22Rv1 (cell line): ENCODE data around the gene RALY.
A peak's percentile ranks its signal among the peaks of the same experiment; 100 is the strongest.

ENCODE experiments used
- H3K27ac ChIP-seq: fragments of 450-650 bp; 2 replicates; pipeline ENCODE4 v1.5.1; 2017
- ZFX ChIP-seq: fragments of 450-650 bp; IDR thresholded peaks from 2 replicates; pipeline ENCODE4 v1.6.1; 2017; ENCODE audit warnings: antibody characterized with exemption, borderline replicate concordance
- TF ChIP-seq, protein P1 (sequence below): fragments of 450-650 bp; IDR thresholded peaks from 2 replicates; pipeline ENCODE4 v1.5.1; 2017; ENCODE audit warnings: mild to moderate bottlenecking

Gene RALY

DNA sequence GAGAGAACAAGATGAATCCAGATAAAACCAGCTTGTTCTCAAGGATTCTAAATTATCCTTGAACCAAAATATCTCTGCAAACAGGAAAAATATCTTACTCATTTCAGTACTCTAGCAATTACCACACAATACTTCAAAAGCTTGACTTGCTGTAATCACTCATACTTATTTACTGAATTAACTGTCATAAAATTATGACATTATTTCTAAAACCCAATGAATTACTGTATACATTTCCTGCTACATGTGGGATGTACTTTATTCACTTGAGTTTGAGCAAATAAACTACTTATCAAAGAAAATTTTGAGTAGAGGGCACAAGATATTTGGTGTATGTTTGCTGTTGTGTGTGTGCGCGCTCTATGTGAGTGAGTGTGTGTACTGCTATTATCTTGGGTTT lies 108.6 kb downstream of the RALY start:
- no peak for TF ChIP-seq ZFX
- TF ChIP-seq, protein P1, sequence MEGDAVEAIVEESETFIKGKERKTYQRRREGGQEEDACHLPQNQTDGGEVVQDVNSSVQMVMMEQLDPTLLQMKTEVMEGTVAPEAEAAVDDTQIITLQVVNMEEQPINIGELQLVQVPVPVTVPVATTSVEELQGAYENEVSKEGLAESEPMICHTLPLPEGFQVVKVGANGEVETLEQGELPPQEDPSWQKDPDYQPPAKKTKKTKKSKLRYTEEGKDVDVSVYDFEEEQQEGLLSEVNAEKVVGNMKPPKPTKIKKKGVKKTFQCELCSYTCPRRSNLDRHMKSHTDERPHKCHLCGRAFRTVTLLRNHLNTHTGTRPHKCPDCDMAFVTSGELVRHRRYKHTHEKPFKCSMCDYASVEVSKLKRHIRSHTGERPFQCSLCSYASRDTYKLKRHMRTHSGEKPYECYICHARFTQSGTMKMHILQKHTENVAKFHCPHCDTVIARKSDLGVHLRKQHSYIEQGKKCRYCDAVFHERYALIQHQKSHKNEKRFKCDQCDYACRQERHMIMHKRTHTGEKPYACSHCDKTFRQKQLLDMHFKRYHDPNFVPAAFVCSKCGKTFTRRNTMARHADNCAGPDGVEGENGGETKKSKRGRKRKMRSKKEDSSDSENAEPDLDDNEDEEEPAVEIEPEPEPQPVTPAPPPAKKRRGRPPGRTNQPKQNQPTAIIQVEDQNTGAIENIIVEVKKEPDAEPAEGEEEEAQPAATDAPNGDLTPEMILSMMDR, result no peak
- no peak overlapping the region for H3K27ac ChIP-seq

DNA sequence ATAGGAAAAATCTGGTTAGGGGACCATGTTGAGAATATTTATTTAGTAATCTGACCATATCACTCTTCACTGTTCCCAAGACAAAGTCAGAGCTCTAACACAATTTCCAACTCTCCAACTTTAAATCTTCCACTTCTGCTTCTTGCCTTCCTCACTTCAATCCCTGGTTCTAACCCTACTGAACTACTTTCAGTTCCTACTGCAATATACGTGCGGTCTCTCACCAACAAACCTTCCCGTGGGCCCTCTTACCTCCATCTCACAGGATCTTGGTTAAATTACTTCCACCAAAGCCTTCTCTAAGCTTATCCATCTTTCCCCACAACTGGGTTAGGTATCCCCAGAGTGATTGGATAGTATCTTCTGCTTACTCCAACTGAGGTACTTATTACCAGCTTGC lies 110.3 kb downstream of the RALY start:
- TF ChIP-seq, protein P1, result no peak
- TF ChIP-seq ZFX, result no peak
- no peak overlapping the region for H3K27ac ChIP-seq

DNA sequence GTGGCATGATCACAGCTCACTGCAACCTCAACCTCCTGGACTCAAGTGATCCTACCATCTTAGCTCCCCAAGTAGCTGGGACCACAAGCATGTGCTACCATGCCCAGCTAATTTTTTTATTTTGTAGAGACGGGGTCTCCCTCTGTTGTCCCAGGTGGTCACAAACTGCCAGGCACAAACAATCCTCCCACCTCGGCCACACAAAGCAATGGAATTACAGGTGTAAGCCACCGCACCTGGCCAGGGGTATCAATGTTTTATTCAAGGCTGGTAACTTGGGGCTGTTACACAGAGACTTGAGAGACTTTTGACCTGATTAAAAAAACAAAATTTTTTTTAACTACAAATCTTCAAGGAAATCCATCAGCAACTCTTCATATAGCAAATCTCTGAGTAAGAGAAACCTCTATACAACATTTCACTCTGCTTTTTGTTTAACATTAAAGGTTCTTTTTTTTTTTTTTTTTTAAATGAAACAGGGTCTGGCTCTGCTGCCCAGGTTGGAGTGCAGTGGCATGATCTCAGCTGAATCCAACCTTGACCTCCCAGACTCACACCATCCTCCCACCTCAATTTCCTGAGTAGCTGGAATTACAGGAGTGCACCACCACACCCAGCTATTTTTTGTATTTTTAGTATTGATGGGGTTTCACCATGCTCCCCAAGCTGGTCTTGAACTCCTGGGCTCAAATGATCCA lies 112.4 kb downstream of the RALY start:
- TF ChIP-seq ZFX, result no peak
- TF ChIP-seq, protein P1, result no peak
- H3K27ac ChIP-seq, result no peak overlapping the region

DNA sequence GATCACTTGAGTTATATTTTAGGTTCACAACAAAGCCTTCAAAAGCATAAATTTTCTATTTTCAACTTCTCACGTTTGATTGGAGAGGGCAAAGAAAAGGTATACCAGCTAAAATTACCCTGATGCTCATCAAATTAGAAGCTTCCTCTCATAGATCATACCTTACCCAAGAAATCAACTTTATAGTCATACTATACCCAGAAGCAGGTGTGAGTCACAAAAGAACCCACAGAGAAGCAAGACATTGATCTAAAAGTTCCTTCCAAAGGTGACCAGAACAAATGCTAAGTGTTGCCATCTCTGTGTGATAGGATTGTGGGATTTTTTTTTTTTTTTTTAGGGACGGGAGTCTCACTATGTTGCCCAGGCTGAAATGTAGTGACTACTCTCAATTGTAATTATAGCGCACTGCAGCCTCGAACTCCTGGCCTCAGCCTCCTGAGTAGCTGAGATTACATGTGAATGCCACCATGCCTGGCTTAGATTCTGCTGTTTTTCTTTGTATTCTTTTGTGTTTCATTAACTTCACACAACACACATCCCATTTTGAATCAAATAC lies 115.0 kb downstream of the RALY start:
- no peak for TF ChIP-seq ZFX
- TF ChIP-seq, protein P1, result no peak

DNA sequence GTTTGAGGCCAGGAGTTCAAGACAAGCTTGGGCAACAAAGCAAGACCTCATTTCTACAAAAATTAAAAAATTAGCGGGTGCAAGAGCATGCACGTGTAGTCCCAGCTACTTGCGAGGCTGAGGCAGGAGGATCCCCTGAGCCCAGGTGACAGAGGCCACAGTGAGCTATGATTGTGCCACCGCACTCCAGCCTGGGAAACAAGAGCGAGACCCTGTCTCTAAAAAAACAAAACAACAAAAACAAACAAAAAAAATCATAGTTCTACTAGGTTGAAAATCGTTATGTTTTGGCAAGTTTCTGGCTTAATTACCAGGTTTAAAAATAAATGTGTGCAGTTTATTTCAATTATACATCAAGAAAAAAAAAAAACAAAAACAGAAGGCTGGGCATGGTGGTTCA lies 115.7 kb downstream of the RALY start:
- TF ChIP-seq, protein P1, result no peak
- TF ChIP-seq ZFX, result no peak

More for the DNA sequence above, 115.0 kb downstream of the RALY start:
- H3K27ac ChIP-seq, result no peak overlapping the region

DNA sequence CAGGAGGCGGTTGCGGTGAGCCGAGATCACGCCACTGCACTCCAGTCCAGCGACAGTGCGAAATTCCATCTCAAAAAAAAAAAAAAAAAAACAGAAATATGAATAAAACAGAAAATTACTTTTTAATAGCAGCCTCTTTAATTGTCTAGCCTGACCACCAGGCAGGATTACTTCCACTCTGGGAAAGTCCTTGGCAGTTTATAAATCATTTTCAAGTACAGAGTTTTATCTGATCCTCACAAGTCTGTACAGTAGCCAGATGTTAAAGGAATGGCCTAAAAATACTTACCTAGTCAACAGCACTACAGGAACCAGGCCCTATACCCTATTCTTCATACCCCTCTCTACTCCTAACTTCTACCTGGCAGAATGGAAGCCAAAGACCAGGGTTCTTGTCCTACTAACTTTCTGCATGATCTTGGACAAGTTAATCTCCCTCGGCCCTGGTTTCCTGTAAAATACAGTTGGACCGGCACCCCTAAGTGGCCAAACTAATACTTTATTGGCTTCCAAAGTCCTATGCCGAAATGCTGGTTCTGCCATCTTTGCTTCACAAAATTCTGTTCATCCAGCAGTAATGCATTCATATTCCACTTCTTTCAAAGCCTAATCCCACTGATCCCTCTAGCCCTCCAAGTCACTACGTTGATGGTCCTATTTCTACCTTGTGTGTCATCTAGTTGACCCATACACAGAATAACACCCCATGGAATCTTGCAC lies 116.5 kb downstream of the RALY start:
- no peak for TF ChIP-seq ZFX
- TF ChIP-seq, protein P1, result no peak
- peak overlapping the region; percentile 88 for H3K27ac ChIP-seq

More for the DNA sequence above, 115.7 kb downstream of the RALY start:
- H3K27ac ChIP-seq, result 0 out of 2 replicates have a peak overlapping the region, but pooled peaks have one; percentile 8
